Endothelial cell (in vitro differentiated cells): Measurements from ENCODE around the gene PTAFR. TPM values are rescaled to one million over a fixed set of nuclear protein-coding genes. Genes with fewer than 3 reads are reported as not detected.

Experiments used
- DNase-seq: peaks from one replicate; pipeline ENCODE4 v3.0.0; 2021; ENCODE audit warnings: low spot score
- H3K27ac Mint-ChIP-seq: one replicate; pipeline ENCODE4 v1.8.0; 2021; ENCODE audit warnings: mixed read lengths, inconsistent platforms; ENCODE audit not compliant: unreplicated experiment
- H3K27me3 Mint-ChIP-seq: one replicate; pipeline ENCODE4 v1.8.0; 2021; ENCODE audit warnings: mild to moderate bottlenecking, moderate library complexity, mixed read lengths, inconsistent platforms; ENCODE audit not compliant: unreplicated experiment
- H3K36me3 Mint-ChIP-seq: one replicate; pipeline ENCODE4 v1.8.0; 2021; ENCODE audit warnings: mild to moderate bottlenecking, low read depth, mixed read lengths, inconsistent platforms; ENCODE audit not compliant: unreplicated experiment
- H3K4me1 Mint-ChIP-seq: one replicate; pipeline ENCODE4 v1.8.0; 2021; ENCODE audit warnings: mild to moderate bottlenecking, mixed read lengths, inconsistent platforms; ENCODE audit not compliant: unreplicated experiment
- H3K4me3 Mint-ChIP-seq: one replicate; pipeline ENCODE4 v1.8.0; 2021; ENCODE audit warnings: mild to moderate bottlenecking, mixed read lengths, inconsistent platforms; ENCODE audit not compliant: unreplicated experiment
- H3K9me3 Mint-ChIP-seq: one replicate; pipeline ENCODE4 v1.8.0; 2021; ENCODE audit warnings: mixed read lengths, inconsistent platforms; ENCODE audit not compliant: unreplicated experiment
- CTCF ChIP-seq: fragments of 200-600 bp; sonication (generic); IDR thresholded peaks from one replicate; pipeline ENCODE4 v1.5.0; 2021; ENCODE audit warnings: antibody characterized with exemption; ENCODE audit not compliant: unreplicated experiment
- total RNA-seq: library from RNA; stranded (reverse); fragmentation: NEBNext Ultra II Directional; extraction: Animal tissue kit (Norgen Biotek cat#: 25700); gene quantifications from one replicate; pipeline ENCODE4 v1.2.1, GENCODE V29; 2021; ENCODE audit not compliant: unreplicated experiment

Gene PTAFR
- total RNA-seq, 1 donor from 2014 or later = 0.72 TPM

DNA sequence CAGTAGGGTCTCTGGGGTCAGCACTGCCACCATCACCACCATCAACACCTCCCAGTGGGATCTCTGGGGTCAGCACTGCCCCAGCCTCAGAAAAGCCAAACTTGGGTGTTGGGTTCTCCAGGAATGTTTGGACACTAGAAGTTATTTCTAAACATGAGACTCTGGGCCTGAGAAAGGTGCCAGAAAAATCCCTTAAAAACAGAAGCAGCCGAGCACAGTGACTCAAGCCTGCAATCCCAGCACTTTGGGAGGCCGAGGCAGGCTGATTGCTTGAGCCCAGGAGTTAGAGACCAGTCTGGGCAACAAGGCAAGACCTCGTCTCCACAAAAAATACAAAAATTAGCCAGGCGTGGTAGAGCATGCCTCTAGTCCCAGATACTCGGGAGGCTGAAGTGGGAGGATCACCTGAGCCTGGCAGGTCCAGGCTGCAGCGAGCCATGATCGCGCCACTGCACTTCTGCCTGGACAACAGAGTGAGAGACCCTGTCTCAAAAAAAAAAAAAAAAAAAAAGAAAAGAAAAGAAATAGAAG lies 470 bp downstream of the PTAFR start:
- TF ChIP-seq CTCF = no peak
- no peak overlapping the region for H3K4me3 Mint-ChIP-seq
- no peak overlapping the region for H3K27ac Mint-ChIP-seq
- no peaks in the 10 kb centered on the region for H3K36me3 Mint-ChIP-seq
- H3K9me3 Mint-ChIP-seq = no peaks in the 10 kb centered on the region
- H3K4me1 Mint-ChIP-seq = peaks cover 8% of the 10 kb centered on the region
- peaks cover 3% of the 10 kb centered on the region for H3K27me3 Mint-ChIP-seq
- DNase-seq = no peak

- peaks cover 8% of the 10 kb centered on the region for H3K4me1 Mint-ChIP-seq
- no peak for TF ChIP-seq CTCF
- H3K27me3 Mint-ChIP-seq = peaks cover 3% of the 10 kb centered on the region
- no peak overlapping the region for H3K27ac Mint-ChIP-seq
- no peak for DNase-seq
- H3K4me3 Mint-ChIP-seq = no peak overlapping the region
- H3K9me3 Mint-ChIP-seq = no peaks in the 10 kb centered on the region
- H3K36me3 Mint-ChIP-seq = no peaks in the 10 kb centered on the region
Measured at GRCh38 chr1:28173980-28174297, 2.6 kb downstream of the PTAFR start.

GRCh38 chr1:28173151-28173979 lies 3.1 kb downstream of the PTAFR start:
- Mint-ChIP-seq H3K9me3 (no peaks in the 10 kb centered on the region), H3K36me3 (no peaks in the 10 kb centered on the region), H3K27me3 (peaks cover 3% of the 10 kb centered on the region), H3K27ac (no peak overlapping the region), H3K4me1 (peaks cover 8% of the 10 kb centered on the region), H3K4me3 (no peak overlapping the region)
- no peak for TF ChIP-seq CTCF
- no peak for DNase-seq

- Mint-ChIP-seq H3K9me3 (no peaks in the 10 kb centered on the region), H3K4me1 (peaks cover 8% of the 10 kb centered on the region), H3K27me3 (peaks cover 3% of the 10 kb centered on the region), H3K4me3 (no peak overlapping the region), H3K27ac (no peak overlapping the region), H3K36me3 (no peaks in the 10 kb centered on the region)
- no peak for DNase-seq
- no peak for TF ChIP-seq CTCF
Measured at GRCh38 chr1:28172713-28173150, 3.8 kb downstream of the PTAFR start.

DNA sequence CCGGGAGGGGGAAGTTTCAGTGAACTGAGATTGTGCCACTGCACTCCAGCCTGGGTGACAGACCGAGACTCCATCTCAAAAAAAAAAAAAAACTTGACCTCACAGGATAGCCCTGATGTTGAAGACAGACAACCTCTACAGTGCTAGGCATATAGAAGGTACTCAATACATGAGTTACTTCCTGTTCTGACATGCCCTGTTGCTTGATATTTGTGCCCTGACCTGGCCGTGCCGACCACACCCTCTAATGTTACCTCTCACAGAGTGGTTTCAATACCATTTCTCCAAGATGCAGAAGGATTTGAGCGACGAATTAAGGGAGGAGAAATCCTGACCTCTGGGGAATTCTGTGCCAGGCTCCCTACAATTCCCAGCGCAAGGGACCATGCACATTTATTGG lies 5.2 kb downstream of the PTAFR start:
- Mint-ChIP-seq H3K9me3 (no peaks in the 10 kb centered on the region), H3K4me1 (peaks cover 8% of the 10 kb centered on the region), H3K36me3 (no peaks in the 10 kb centered on the region), H3K27ac (no peak overlapping the region), H3K4me3 (no peak overlapping the region), H3K27me3 (peaks cover 3% of the 10 kb centered on the region)
- DNase-seq = no peak
- TF ChIP-seq CTCF = no peak
